IMR-90 (cell line): ENCODE results near the gene OR52I2.

ENCODE experiments used
- FOS ChIP-seq: fragments of 150-350 bp; IDR thresholded peaks from 2 replicates; pipeline ENCODE4 v1.6.1; 2016; ENCODE audit warnings: low read depth, low read length
- MAZ ChIP-seq: IDR thresholded peaks from 2 replicates; pipeline ENCODE4 v1.6.1; 2012; ENCODE audit warnings: low read depth, mild to moderate bottlenecking, low read length, improper control_type of control experiment, moderate library complexity, borderline replicate concordance
- POLR2A ChIP-seq: IDR thresholded peaks from 2 replicates; pipeline ENCODE4 v1.6.1; 2012; ENCODE audit warnings: mild to moderate bottlenecking, low read depth, low read length
- TF ChIP-seq, protein P1 (sequence below): conservative IDR thresholded peaks from 2 replicates; pipeline ENCODE4 v1.5.1; 2012; ENCODE audit warnings: mild to moderate bottlenecking, low read depth, low read length, improper control_type of control experiment

DNA sequence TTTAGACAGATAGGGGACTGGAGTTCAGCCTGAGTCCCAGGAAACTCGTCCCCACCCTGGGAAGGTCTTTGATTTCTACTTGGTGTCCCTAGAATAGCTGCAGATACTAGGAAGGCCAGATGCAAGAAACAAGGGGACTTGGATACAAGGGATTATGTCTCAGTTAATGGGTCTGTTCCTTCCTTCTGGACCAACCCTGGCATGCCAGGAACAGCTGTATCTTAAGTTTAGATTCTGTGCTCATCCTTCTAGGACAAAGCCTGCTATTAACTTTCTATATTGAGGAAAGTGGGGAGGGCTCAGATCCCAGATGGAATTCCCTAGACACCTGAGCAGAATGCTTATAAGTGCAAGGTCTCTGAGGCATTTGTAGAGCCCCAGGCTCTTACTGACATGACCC lies 40.5 kb upstream of the OR52I2 start:
- TF ChIP-seq MAZ (no peak), FOS (no peak), POLR2A (no peak)
- TF ChIP-seq, protein P1, sequence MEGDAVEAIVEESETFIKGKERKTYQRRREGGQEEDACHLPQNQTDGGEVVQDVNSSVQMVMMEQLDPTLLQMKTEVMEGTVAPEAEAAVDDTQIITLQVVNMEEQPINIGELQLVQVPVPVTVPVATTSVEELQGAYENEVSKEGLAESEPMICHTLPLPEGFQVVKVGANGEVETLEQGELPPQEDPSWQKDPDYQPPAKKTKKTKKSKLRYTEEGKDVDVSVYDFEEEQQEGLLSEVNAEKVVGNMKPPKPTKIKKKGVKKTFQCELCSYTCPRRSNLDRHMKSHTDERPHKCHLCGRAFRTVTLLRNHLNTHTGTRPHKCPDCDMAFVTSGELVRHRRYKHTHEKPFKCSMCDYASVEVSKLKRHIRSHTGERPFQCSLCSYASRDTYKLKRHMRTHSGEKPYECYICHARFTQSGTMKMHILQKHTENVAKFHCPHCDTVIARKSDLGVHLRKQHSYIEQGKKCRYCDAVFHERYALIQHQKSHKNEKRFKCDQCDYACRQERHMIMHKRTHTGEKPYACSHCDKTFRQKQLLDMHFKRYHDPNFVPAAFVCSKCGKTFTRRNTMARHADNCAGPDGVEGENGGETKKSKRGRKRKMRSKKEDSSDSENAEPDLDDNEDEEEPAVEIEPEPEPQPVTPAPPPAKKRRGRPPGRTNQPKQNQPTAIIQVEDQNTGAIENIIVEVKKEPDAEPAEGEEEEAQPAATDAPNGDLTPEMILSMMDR, result no peak
